HG03521 (cell line): ENCODE measurements around the gene TMEM120B.
"Not testable (repeated sequence)": the region's sequence is repeated elsewhere in the genome, so short reads cannot be mapped to it uniquely, and the experiment has no call there.

ENCODE experiments used
- ATAC-seq: cut with Tn5 transposase; IDR thresholded peaks from one replicate; pipeline ENCODE4 v1.9.1; 2021; ENCODE audit warnings: mild to moderate bottlenecking, moderate library complexity; ENCODE audit not compliant: unreplicated experiment

Gene TMEM120B

GRCh38 chr12:121740847-121741246, 28.3 kb downstream of the TMEM120B start:
- ATAC-seq: no peak

DNA sequence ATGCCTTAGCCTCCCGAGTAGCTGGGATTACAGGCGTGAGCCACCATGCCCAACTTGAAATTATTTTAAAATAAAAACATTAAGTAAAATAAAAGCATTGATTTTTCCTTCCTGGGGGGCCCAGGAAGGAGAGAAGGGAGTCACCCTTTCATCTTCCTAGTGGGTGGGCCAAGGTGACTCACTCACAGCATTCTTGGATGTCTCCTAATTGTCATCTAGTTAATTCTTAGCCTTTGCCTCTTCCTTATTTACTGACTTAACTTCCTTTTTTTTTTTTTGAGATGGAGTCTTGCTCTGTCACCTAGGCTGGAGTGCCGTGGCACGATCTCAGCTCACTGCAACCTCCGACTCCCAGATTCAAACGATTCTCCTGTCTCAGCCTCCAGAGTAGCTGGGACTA, 29.2 kb downstream of the TMEM120B start:
- ATAC-seq: no peak

DNA sequence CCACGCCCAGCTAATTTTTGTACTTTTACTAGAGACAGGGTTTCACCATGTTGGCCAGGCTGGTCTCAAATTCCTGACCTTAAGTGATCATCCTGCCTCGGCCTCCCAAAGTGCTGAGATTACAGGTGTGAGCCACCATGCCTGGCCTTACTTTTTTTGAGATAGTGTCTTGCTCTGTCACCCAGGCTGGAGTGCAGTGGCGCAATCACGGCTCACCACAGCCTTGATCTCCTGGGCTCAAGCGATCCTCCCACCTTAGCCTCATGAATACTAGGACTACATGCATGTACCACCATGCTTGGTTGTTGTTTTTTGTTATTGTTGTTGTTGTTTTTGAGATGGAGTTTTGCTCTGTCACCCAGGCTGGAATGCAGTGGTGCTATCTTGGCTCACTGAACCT, 33.0 kb downstream of the TMEM120B start:
- not testable (repeated sequence) for ATAC-seq

DNA sequence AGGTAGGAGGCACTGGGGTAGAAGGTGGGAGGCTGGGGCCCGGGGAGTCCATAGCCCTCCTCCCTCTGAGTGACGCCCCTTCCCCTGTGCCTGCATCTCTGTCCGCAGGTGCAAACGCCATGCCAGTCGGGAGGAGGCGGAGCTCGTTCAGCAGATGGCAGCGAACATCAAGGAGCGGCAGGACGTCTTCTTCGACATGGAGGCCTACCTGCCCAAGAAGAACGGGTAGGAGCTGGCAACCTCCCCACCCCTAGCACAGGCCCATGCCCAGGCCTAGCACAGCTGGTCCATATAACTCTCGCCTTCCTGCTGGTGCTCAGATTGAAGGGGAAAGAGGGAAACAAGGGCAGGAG, 35.6 kb downstream of the TMEM120B start:
- no peak for ATAC-seq

GRCh38 chr12:121748571-121749265, 36.2 kb downstream of the TMEM120B start:
- ATAC-seq: no peak

GRCh38 chr12:121749267-121749666, 36.7 kb downstream of the TMEM120B start:
- no peak for ATAC-seq

DNA sequence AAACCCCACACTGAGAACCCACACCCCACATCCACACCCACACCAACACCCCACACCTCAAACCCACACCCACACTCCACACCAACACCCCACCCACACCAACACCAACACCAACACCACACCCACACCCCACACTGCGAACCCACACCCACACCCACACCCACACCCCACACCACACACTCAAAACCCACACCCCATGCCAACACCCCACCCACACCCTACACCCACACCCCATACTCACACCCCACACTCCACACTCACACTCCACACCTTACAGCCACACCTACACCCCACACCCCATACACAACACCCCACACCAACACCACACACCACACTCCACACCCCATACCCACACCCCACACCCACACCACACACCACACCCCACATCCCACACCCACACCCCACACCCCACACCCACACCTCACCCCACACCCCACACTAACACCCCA, 38.0 kb downstream of the TMEM120B start:
- ATAC-seq: no peak

DNA sequence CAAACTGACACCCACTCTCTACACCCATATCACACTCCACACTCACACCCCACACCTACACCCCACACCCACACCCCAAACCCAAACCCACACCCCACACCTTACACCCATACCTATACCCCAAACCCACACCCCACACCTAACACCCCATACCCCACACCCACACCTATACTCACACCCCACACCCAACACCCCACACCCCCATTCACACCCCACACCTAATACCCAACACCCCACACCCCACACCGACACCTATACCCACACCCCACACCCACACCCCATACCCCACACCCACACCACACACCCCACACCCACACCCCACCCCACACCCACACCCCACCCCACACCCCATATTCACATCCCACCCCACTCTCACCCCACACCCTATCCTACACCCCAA, 38.5 kb downstream of the TMEM120B start:
- ATAC-seq: no peak

DNA sequence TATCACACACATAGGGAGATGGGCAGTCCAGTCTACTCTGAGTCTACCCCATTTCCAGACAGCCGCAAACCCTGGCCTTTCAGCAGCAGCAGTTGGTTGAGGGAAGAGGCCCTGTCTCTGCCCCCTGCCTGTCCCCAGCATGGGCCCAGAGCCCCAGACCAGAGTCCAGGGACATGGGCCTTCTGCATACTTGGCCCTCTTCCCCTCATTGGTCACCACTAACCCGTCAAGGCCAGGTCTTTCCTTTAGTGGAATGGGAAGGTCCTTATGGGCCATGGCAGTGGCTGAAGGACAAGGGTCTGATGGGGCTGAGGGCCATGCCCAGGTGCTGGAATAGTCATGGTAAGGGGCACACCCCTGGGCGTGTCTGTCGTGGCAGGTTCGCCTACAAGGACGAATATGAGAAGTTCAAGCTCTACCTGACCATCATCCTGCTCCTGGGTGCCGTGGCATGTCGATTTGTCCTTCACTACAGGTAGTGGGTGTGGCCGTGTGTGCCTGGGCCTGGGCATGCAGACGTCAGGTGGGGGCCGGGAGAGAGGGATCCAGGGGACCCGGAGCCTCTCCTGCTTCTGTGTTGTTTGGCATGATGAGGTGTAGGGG, 39.3 kb downstream of the TMEM120B start:
- no peak for ATAC-seq

GRCh38 chr12:121753844-121754264, 41.3 kb downstream of the TMEM120B start:
- no peak for ATAC-seq

GRCh38 chr12:121754836-121755235, 42.3 kb downstream of the TMEM120B start:
- ATAC-seq: no peak

GRCh38 chr12:121755591-121755990, 43.0 kb downstream of the TMEM120B start:
- ATAC-seq: no peak

DNA sequence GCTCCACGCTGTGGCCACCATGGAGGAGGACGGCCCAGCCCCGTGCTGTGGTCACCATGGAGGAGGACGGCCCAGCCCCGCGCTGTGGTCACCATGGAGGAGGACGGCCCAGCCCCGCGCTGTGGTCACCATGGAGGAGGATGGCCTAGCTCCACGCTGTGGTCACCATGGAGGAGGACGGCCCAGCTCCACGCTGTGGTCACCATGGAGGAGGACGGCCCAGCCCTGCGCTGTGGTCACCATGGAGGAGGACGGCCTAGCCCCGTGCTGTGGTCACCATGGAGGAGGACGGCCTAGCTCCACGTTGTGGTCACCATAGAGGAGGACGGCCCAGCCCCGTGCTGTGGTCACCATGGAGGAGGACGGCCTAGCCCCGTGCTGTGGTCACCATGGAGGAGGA, 46.0 kb downstream of the TMEM120B start:
- ATAC-seq: not testable (repeated sequence)

GRCh38 chr12:121762269-121762668, 49.7 kb downstream of the TMEM120B start:
- ATAC-seq: no peak

DNA sequence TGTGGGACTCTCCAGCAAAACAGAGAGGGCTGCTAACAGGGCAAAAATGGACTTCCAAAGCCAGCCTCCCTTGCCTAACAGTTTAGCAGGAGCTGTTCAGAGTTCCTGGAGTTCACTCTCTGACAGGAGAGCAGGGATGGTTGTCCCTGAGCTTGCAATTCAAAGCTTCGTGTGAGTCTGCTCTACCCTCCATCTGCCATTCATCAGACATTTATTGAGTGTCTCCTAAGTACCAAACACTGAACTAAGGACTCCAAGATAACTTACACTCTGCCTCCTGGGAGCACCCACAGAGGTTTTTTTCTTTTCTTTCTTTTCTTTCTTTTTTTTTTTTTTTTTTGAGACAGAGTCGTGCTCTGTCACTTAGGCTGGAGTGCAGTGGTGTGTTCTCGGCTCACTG, 52.3 kb downstream of the TMEM120B start:
- ATAC-seq: no peak

GRCh38 chr12:121765573-121765972, 53.0 kb downstream of the TMEM120B start:
- ATAC-seq: no peak

GRCh38 chr12:121766290-121767039, 53.9 kb downstream of the TMEM120B start:
- no peak for ATAC-seq

DNA sequence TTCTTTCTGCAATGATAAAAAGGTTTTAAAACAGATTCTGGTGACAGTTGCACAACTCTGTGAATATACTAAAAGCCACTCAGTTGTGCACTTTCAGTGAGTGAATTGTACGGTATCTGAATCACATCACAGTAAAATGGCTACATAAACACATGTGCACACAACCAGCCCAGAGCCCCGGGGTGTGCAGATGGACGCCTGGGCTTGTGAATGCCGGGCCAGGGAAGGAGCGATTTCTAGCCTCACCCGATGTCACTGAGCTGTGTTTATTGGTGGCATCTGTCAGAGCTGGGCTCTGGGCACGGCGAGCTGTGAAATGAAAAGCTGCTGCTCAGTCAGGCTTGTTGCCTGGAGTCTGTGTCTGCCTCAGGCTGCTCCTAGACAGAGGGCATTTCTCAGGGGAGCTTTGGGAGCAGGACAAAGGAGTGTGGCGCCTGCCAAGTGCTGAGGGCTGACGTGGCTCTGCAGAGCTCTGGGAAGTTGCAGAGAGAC, 55.0 kb downstream of the TMEM120B start:
- no peak for ATAC-seq

DNA sequence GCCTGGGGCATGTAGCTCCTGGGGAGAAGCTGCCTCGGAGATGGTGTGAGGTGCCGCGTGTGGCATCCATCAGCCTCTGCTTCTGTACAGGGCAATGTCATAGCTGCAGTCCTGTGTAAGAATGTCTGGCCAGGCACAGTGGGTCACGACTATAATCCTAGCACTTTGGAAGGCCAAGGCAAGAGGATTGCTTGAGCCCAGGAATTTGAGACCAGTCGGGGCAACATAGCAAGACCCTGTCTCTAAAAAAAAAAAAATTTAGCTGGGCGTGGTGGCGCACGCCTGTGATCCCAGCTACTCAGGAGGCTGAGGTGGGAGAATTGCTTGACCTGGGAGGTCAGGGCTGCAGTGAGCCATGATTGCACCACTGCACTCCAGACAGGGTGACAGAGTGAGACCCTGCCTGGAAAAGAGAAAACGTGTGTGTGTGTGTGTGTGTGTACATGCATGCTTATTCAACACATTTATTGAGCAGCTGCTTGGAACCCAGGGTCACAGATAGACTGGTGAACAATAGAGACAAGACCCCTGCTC, 56.8 kb downstream of the TMEM120B start:
- ATAC-seq: no peak

DNA sequence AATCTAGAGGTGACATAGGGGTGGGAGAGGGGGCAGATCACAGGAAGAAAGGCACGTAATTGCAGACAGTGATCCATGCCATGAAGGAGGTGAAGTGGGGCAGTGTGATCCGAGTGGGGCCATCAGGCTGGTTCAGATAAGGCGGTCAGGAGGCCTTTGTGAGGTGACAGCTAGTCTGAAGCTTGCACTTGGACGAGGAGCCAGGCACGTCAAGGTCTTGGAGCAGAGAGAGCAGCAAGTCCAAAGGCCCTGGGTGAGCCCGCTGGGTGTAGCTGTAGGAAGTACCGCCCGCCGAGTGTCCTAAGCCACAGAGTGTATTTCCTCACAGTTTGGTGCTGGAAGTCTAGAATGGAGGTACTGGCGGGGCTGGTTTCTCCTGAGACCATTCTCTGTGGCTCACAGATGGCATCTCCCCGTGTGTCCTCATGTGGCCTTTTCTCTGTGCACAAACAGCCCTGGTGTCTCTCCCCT, 57.3 kb downstream of the TMEM120B start:
- no peak for ATAC-seq

GRCh38 chr12:121770388-121770787, 57.8 kb downstream of the TMEM120B start:
- ATAC-seq: no peak
